HEK293 (cell line): ENCODE measurements around the gene ZNF175.

Experiments
- CTCF ChIA-PET: fragments of 350-600 bp; formaldehyde crosslinking; extraction: SDS; loops from one replicate; lab custom pipeline; 2021; ENCODE audit warnings: antibody characterized with exemption; lab: Yijun Ruan, JAX
- POLR2A ChIA-PET: fragments of 300-600 bp; formaldehyde crosslinking; extraction: SDS; loops from one replicate; lab custom pipeline; 2020; ENCODE audit warnings: antibody characterized with exemption, inconsistent platforms; lab: Yijun Ruan, JAX
- H3K27ac ChIP-seq: fragments of 200-500 bp; sonication (Bioruptor generic); 2 replicates; pipeline ENCODE4 v1.5.1; 2014; ENCODE audit warnings: low read depth, low read length, control low read depth, inconsistent platforms; ENCODE audit errors: extremely low read depth
- H3K36me3 ChIP-seq, 2 experiments: fragments of 200-500 bp in 1 of 2; sonication (Bioruptor generic) in 1 of 2; 1 replicate in 1 of 2; 2 replicates in 1 of 2; pipeline ENCODE4 v1.5.1; 2014 to 2017; ENCODE audit warnings: inconsistent platforms in 2 of 2, low read length in 2 of 2; ENCODE audit not compliant: control insufficient read depth in 2 of 2, insufficient read depth in 1 of 2
- H3K4me1 ChIP-seq: fragments of 200-500 bp; sonication (Bioruptor generic); 2 replicates; pipeline ENCODE4 v1.5.1; 2014; ENCODE audit warnings: mild to moderate bottlenecking, low read length, inconsistent platforms; ENCODE audit not compliant: control insufficient read depth, insufficient read depth
- H3K4me3 ChIP-seq: 2 replicates; pipeline ENCODE4 v1.5.1; 2011; ENCODE audit warnings: low read depth, mild to moderate bottlenecking, control low read depth, low read length, moderate library complexity
- H3K9me3 ChIP-seq: fragments of 200-500 bp; sonication (Bioruptor generic); 2 replicates; pipeline ENCODE4 v1.5.1; 2014; ENCODE audit warnings: low read depth, low read length, inconsistent platforms; ENCODE audit not compliant: control insufficient read depth, insufficient read depth
- CTCF ChIP-seq: fragments of 450-650 bp; formaldehyde crosslinking; IDR thresholded peaks from 2 replicates; pipeline ENCODE4 v1.5.1; 2016; ENCODE audit warnings: missing biosample characterization, missing genetic modification characterization
- GLIS2 ChIP-seq: fragments of 450-650 bp; formaldehyde crosslinking; IDR thresholded peaks from 2 replicates; pipeline ENCODE4 v1.5.1; 2016; ENCODE audit warnings: missing biosample characterization, missing genetic modification characterization
- HIC1 ChIP-seq: fragments of 450-650 bp; formaldehyde crosslinking; IDR thresholded peaks from 2 replicates; pipeline ENCODE4 v1.5.1; 2016; ENCODE audit warnings: missing biosample characterization, missing genetic modification characterization
- HOXD13 ChIP-seq: sonication (generic); formaldehyde crosslinking; IDR thresholded peaks from 2 replicates; pipeline ENCODE4 v1.8.0; 2022; ENCODE audit warnings: missing genetic modification reagents, borderline replicate concordance
- MEIS1 ChIP-seq: sonication (generic); formaldehyde crosslinking; IDR thresholded peaks from 2 replicates; pipeline ENCODE4 v1.8.1; 2022; ENCODE audit warnings: missing genetic modification reagents, mild to moderate bottlenecking, borderline replicate concordance
- REPIN1 ChIP-seq: fragments of 450-650 bp; formaldehyde crosslinking; IDR thresholded peaks from 2 replicates; pipeline ENCODE4 v1.5.1; 2017; ENCODE audit warnings: missing biosample characterization, missing genetic modification characterization, low read depth
- SETDB1 ChIP-seq: IDR thresholded peaks from one replicate; pipeline ENCODE4 v1.6.1; 2017; ENCODE audit warnings: mild to moderate bottlenecking, low read length, moderate library complexity, mixed read lengths; ENCODE audit not compliant: insufficient read length
- SP3 ChIP-seq: fragments of 450-650 bp; formaldehyde crosslinking; IDR thresholded peaks from 2 replicates; pipeline ENCODE4 v1.5.1; 2016; ENCODE audit warnings: missing biosample characterization, missing genetic modification characterization
- SP7 ChIP-seq: fragments of 450-650 bp; formaldehyde crosslinking; IDR thresholded peaks from 2 replicates; pipeline ENCODE4 v1.5.1; 2016; ENCODE audit warnings: missing biosample characterization, missing genetic modification characterization
- ZIC2 ChIP-seq: fragments of 450-650 bp; formaldehyde crosslinking; IDR thresholded peaks from 2 replicates; pipeline ENCODE4 v1.5.1; 2016; ENCODE audit warnings: missing biosample characterization, missing genetic modification characterization
- ZNF114 ChIP-seq: fragments of 450-650 bp; formaldehyde crosslinking; IDR thresholded peaks from 2 replicates; pipeline ENCODE4 v1.5.0; 2017; ENCODE audit warnings: missing biosample characterization, missing genetic modification characterization
- ZNF169 ChIP-seq: fragments of 450-650 bp; formaldehyde crosslinking; IDR thresholded peaks from 2 replicates; pipeline ENCODE4 v1.5.1; 2016; ENCODE audit warnings: missing biosample characterization, missing genetic modification characterization
- ZNF239 ChIP-seq: fragments of 450-650 bp; formaldehyde crosslinking; IDR thresholded peaks from 2 replicates; pipeline ENCODE4 v1.5.1; 2016; ENCODE audit warnings: missing biosample characterization, missing genetic modification characterization
- ZNF324 ChIP-seq: fragments of 450-650 bp; formaldehyde crosslinking; IDR thresholded peaks from 2 replicates; pipeline ENCODE4 v1.5.1; 2016; ENCODE audit warnings: missing biosample characterization, missing genetic modification characterization
- ZNF335 ChIP-seq: fragments of 450-650 bp; formaldehyde crosslinking; conservative IDR thresholded peaks from 2 replicates; pipeline ENCODE4 v1.5.1; 2016; ENCODE audit warnings: missing biosample characterization, missing genetic modification characterization
- ZNF394 ChIP-seq: fragments of 450-650 bp; formaldehyde crosslinking; IDR thresholded peaks from 2 replicates; pipeline ENCODE4 v1.5.1; 2016; ENCODE audit warnings: missing biosample characterization, missing genetic modification characterization, mild to moderate bottlenecking, moderate library complexity, borderline replicate concordance
- ZNF48 ChIP-seq: fragments of 450-650 bp; formaldehyde crosslinking; IDR thresholded peaks from 2 replicates; pipeline ENCODE4 v1.5.1; 2016; ENCODE audit warnings: missing biosample characterization, missing genetic modification characterization
- ZNF585B ChIP-seq: fragments of 450-650 bp; formaldehyde crosslinking; IDR thresholded peaks from 2 replicates; pipeline ENCODE4 v1.5.1; 2016; ENCODE audit warnings: missing biosample characterization, missing genetic modification characterization
- ZNF621 ChIP-seq: fragments of 450-650 bp; formaldehyde crosslinking; IDR thresholded peaks from 2 replicates; pipeline ENCODE4 v1.5.1; 2017; ENCODE audit warnings: missing biosample characterization, missing genetic modification characterization
- ZNF623 ChIP-seq: fragments of 450-650 bp; formaldehyde crosslinking; IDR thresholded peaks from 2 replicates; pipeline ENCODE4 v1.5.1; 2016; ENCODE audit warnings: missing biosample characterization, missing genetic modification characterization
- ZNF76 ChIP-seq: fragments of 450-650 bp; formaldehyde crosslinking; IDR thresholded peaks from 2 replicates; pipeline ENCODE4; 2016; ENCODE audit warnings: low read depth, missing biosample characterization, missing genetic modification characterization, borderline replicate concordance
- ZNF776 ChIP-seq: fragments of 450-650 bp; formaldehyde crosslinking; IDR thresholded peaks from 2 replicates; pipeline ENCODE4 v1.5.0; 2017; ENCODE audit warnings: missing biosample characterization, missing genetic modification characterization, borderline replicate concordance
- ZSCAN18 ChIP-seq: fragments of 450-650 bp; formaldehyde crosslinking; IDR thresholded peaks from 2 replicates; pipeline ENCODE4 v1.5.1; 2016; ENCODE audit warnings: missing biosample characterization, missing genetic modification characterization
- ZSCAN5A ChIP-seq: fragments of 450-650 bp; formaldehyde crosslinking; IDR thresholded peaks from 2 replicates; pipeline ENCODE4 v1.5.1; 2016; ENCODE audit warnings: missing biosample characterization, missing genetic modification characterization
- TF ChIP-seq, protein P1 (sequence below): IDR thresholded peaks from 2 replicates; pipeline ENCODE4 v1.6.1; 2011; ENCODE audit warnings: mild to moderate bottlenecking, low read depth, low read length, borderline replicate concordance
- TF ChIP-seq, protein P2 (sequence below): fragments of 450-650 bp; formaldehyde crosslinking; IDR thresholded peaks from 2 replicates; pipeline ENCODE4 v1.5.1; 2017; ENCODE audit warnings: missing biosample characterization, missing genetic modification characterization

ZNF175 gene

DNA sequence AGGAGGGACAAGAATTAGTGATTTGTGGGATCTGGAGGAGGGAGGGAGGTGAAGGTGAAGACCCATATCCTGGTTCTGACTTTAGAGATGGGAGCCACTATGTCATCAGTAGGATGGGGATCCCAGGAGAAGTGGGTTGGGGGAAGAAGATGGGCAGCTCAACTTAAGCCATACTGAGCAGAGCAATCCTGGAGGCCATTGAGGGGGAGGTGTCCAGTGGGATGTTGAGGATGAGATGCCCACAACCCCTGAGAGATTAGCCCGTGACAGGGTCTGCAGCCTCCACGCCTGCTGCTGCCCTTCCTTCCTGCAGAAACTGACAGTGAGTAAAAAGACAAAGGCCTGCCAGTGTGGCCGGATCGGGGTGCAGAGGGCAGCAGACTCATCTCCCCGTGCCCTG is 28.4 kb upstream of the ZNF175 start:
- Histone ChIP-seq H3K9me3 (no peaks in the 10 kb centered on the region), H3K27ac (no peak overlapping the region), H3K4me3 (no peak overlapping the region), H3K36me3 (no peaks in the 10 kb centered on the region), H3K4me1 (no peaks in the 10 kb centered on the region)
- CTCF ChIA-PET: no interaction called here
- TF ChIP-seq GLIS2 (tag by site-specific recombination): no peak
- no peak for TF ChIP-seq SETDB1
- TF ChIP-seq HOXD13: no peak
- TF ChIP-seq ZNF335 (tag by site-specific recombination): no peak
- no peak for TF ChIP-seq REPIN1
- no peak for TF ChIP-seq ZSCAN5A (tag by site-specific recombination)
- TF ChIP-seq ZNF114 (tag by site-specific recombination): no peak
- no peak for TF ChIP-seq ZNF324
- no peak for TF ChIP-seq ZIC2 (tag by site-specific recombination)
- TF ChIP-seq ZNF76: no peak
- TF ChIP-seq, protein P1, sequence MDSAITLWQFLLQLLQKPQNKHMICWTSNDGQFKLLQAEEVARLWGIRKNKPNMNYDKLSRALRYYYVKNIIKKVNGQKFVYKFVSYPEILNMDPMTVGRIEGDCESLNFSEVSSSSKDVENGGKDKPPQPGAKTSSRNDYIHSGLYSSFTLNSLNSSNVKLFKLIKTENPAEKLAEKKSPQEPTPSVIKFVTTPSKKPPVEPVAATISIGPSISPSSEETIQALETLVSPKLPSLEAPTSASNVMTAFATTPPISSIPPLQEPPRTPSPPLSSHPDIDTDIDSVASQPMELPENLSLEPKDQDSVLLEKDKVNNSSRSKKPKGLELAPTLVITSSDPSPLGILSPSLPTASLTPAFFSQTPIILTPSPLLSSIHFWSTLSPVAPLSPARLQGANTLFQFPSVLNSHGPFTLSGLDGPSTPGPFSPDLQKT: no peak
- TF ChIP-seq HIC1: no peak
- TF ChIP-seq, protein P2, sequence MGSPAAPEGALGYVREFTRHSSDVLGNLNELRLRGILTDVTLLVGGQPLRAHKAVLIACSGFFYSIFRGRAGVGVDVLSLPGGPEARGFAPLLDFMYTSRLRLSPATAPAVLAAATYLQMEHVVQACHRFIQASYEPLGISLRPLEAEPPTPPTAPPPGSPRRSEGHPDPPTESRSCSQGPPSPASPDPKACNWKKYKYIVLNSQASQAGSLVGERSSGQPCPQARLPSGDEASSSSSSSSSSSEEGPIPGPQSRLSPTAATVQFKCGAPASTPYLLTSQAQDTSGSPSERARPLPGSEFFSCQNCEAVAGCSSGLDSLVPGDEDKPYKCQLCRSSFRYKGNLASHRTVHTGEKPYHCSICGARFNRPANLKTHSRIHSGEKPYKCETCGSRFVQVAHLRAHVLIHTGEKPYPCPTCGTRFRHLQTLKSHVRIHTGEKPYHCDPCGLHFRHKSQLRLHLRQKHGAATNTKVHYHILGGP (tag by site-specific recombination): no peak
- no peak for TF ChIP-seq ZNF394 (tag by site-specific recombination)
- no peak for TF ChIP-seq ZNF621 (tag by site-specific recombination)
- no peak for TF ChIP-seq ZNF585B (tag by site-specific recombination)
- POLR2A ChIA-PET: no interaction called here

GRCh38 chr19:51544038-51544437 is 27.0 kb upstream of the ZNF175 start:
- ChIA-PET CTCF (no interaction called here), POLR2A (no interaction called here)
- no peak overlapping the region for H3K27ac ChIP-seq
- TF ChIP-seq ZNF776 (tag by site-specific recombination): no peak
- TF ChIP-seq ZNF76: no peak
- no peak for TF ChIP-seq ZNF169 (tag by site-specific recombination)
- TF ChIP-seq MEIS1: no peak
- TF ChIP-seq SP3 (tag by site-specific recombination): no peak
- no peak for TF ChIP-seq ZNF48 (tag by site-specific recombination)
- TF ChIP-seq ZNF239 (tag by site-specific recombination): no peak
- no peak for TF ChIP-seq SP7 (tag by site-specific recombination)
- TF ChIP-seq, protein P1: no peak
- no peak for TF ChIP-seq CTCF (tag by site-specific recombination)
- no peak for TF ChIP-seq ZSCAN18
- TF ChIP-seq ZNF623 (tag by site-specific recombination): no peak

More at GRCh38 chr19:51544038-51544437, 27.0 kb upstream of the ZNF175 start:
- no peaks in the 10 kb centered on the region for H3K4me1 ChIP-seq
- H3K36me3 ChIP-seq: no peaks in the 10 kb centered on the region
- H3K4me3 ChIP-seq: no peak overlapping the region
- H3K9me3 ChIP-seq: no peaks in the 10 kb centered on the region
